GM19193 (cell line): ENCODE measurements around the gene CRYGD.

Source experiments
- POLR2A ChIP-seq: IDR thresholded peaks from 4 replicates; pipeline ENCODE4 v1.6.1; 2011; ENCODE audit not compliant: insufficient read depth, insufficient read length; ENCODE audit errors: extremely low read depth

CRYGD gene

DNA sequence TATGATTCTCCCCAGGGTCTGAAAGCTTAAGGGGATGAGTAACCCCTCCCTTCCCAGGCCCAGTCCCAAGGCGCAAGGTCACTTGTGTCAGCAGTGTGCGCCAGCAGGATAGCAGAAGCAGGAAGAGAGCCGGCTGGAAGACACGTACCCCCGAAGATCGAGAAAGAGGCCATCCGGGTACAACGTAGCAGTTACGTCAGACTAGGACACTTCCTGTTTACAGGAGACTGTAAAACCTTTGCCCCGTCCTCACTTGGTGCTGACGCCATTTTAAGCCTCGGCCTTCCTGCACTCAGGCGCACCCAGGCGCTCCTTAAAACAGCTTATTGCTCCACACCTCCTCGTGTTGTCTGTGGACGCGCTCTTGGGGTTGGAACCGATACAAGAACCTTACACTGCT is 15.1 kb upstream of the CRYGD start:
- TF ChIP-seq POLR2A: no peak

DNA sequence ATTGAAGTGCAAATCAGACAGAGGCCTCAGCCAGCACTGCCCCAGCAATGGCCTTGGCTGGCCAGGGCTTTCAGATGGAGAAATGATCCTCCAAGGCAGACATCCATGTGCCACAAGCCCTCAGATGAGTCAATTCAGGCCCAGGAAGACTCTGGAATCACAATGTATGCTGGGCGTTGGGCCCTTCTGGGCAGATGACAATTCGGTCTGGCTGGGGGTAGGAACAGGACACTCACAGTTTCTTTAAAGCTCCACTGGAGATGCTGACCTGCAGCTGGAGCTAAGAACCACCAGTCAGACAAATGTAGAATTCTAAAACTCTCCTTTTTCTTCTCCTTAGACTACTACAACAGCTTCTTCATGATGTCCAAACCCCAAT is 12.4 kb upstream of the CRYGD start:
- TF ChIP-seq POLR2A: no peak

DNA sequence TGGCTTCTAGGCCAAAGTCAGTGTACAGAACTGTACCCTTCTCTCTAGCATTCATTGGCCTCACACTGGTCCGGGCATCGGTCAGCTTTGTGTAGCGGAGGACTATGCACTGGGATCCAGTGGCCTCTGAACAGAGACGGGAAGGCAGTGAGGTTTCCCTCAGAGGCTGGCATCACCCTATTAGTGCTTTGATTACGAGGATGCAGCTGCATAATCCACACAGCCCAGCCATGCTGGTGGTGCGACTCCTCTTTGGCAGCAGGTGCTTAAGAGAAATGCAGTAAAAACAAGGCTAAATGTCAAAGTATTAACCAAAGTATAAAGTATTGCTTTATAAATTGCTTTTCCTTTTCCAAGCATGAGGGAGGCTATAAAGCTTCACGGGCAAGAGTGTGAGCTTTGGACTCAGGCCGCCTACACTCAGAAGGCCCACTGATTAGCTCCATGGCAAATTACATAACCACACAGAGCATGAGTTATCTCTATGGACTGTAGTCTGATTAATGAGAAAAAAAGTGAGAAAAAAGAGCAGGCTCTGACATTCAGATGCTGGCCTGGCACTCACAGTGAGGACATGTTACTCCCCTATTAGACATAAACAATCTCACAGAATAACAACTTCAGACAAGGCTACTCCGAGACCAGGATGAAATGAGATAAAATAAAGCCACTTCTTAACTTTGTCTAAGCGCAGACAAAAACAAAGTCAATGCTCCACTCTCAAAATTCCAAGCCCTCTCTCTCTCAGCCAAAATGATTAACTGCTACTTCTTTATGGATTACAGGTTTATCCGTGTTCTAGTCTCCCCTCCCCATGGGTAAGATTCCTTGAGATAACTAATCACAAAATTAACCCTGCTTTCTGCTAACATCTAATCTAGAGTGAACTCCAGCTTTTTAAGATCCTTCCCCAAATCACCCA is 11.7 kb upstream of the CRYGD start:
- no peak for TF ChIP-seq POLR2A

DNA sequence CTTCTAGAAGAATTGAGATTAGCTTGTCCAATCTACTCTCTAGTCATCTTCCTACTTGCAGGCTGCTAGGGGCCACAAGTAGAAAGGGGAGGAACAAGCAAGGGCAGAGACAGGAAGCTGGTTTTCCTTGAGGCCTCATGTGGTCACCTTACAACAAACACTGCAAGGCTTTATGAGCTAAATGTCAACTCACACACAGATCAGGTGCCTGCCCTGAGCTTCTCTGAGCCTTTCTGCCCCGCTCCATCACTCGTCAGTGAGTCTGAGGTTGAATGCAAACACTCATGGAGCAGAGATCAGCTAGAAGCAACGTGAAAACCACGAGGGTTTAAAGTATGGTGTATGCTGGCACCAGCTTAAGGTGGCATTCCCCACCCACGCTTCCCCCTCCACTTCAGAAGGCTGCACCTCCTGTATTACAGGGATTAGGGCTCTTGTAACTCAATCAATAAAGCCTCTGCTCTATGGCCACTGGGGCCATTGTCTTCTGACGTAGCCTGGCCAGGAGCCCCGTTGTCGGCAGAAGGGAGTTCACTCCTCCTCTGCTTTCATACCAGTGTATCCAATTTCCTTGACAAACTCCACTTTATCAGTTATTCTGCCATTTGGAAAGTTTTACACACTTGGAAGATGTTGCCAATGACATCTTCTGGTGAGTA is 10.7 kb upstream of the CRYGD start:
- no peak for TF ChIP-seq POLR2A

DNA sequence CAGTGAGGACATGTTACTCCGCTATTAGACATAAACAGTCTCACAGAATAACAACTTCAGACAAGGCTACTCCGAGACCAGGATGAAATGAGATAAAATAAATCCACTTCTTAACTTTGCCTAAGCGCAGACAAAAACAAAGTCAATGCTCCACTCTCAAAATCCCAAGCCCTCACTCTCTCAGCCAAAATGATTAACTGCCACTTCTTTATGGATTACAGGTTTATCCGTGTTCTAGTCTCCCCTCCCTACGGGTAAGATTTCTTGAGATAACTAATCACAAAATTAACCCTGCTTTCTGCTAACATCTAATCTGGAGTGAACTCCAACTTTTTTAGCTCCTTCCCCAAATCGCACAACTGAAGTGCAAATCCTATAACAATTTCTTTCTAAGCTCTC is 6.4 kb upstream of the CRYGD start:
- TF ChIP-seq POLR2A: no peak

DNA sequence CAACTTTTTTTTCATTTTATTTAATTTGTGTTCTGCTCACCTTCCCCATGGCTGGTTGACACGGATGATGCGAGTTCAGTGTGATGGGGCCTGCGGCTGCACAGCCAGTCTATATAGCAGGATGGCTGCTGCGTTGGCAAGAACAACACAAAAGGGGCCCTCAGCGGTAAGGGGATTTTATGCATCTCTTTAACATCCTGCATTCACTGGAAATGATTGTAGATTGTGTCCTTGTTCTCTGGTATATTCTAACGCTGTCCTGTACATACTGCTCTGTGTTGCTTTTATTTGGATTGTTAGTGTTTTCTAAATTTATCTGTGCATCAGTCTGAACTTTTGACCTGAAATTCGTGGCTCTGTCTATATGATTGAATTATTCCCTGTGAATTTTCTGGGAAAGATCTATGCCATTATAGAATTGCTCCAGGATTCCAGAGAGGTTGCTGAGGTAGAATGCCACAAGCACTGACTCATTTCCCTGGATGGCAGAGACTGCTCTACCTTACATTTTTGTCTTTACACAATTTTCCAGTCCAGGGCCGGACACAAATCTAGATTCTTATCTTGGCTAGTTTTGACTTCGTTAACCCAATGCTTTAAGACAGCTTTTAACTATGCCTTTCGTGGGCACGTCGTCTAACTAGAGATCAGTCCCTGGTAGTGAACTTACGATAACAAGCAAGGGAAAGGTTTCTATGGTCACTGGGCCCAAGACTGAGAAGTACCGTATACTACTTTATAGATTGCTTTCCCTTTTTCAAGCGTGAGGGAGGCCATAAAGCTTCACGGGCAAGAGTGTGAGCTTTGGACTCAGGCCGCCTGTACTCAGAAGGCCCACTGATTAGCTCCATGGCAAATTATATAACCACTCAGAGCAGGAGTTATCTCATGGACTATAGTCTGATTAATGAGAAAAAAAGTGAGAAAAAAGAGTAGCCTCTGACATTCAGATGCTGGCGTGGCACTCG is 5.7 kb upstream of the CRYGD start, which contains the start of gene CRYGC:
Gene CRYGC (minus strand): TSS at position 85 of the 968 bp plus-strand sequence. CDS start 36 bp downstream, at position 49.
- TF ChIP-seq POLR2A: no peak

DNA sequence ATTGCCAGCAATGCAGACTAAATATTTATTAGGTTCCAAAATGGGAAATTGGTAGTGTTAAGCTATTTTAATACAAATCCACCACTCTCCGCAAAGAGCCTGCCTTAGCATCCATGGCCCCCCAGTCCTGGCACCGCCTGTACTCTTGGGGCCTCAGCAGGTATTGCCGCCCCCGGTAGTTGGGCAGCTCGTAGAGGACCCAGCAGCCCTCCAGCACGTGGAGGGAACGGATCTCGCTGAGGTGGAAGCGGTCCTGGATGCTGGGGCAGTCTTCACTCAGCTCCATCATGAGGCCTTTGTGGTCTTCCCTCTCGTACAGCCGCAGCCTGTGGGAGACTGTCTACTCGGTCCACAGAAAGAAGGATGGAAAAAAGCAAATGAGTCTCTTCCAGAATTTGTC is 3.8 kb upstream of the CRYGD start:
- TF ChIP-seq POLR2A: no peak

DNA sequence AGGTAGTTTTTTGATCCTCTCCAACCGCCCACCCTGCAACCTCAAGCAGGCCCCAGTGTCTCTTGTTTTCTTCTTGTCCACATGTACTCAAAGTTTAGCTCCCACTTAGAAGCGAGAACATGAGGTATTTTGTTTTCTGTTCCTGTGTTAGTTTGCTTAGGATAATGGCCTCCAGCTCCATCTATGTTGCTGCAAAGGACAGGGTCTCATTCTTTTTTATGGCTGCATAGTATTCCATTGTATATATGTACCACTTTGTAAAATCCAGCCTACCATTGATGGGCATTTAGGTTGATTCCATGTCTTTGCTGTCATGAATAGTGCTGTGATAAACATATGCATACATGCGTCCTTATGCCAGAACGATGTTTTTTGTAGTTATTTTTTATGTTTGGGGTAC is 2.8 kb upstream of the CRYGD start:
- no peak for TF ChIP-seq POLR2A

DNA sequence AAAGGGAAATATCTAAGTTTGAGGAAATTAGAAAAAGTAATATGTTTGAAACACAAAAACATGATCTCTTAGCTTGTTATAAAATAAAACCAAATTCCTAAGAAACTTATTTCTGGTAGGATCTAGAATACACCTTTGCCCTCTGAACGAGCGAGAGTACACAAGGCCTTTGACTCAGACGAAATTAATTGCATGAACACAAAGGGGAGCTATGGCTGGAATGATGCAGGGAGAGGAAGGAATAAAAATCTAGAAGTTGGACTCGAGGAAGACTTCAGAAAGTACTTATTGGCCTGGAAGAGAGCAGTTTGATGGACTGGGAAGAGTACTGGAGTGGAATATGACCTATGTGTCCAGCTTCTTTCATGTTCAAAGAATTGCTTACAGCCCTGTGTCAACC is 927 bp upstream of the CRYGD start:
- no peak for TF ChIP-seq POLR2A

DNA sequence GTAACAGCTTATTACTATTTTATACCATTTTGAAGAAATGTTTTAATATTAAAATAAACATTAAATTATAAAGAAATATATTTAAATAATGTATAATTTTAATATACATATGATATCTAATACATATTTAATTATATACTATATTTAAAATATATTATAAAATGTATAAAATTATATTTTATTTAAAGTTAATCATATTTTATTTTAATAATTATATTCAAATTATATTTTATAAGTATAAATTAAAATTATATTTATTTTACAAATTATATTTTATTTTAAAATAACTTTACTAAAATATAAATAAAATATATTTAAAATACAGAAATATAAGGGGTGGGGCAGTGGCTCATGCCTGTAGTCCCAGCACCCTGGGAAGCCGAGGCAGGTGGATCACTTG is 2.1 kb downstream of the CRYGD start:
- no peak for TF ChIP-seq POLR2A

DNA sequence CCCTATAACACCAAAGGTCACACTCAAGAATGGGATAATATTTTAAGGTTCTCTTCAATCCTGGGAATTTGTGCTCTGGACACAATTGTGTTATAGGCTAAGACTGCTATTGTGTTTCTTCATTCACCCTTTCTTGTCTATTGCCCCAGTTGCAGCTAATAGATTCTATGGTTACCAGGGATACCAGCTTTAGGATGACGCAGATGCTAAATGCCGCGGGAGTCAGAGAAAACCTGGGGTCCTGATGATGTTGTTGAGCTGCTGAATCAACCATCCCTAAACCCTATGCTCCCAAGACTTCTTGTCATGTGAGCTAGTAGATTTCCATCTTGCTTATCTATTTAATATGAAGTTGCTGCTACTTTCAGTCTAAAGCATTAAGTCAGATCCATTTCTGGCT is 5.4 kb downstream of the CRYGD start:
- TF ChIP-seq POLR2A: no peak

DNA sequence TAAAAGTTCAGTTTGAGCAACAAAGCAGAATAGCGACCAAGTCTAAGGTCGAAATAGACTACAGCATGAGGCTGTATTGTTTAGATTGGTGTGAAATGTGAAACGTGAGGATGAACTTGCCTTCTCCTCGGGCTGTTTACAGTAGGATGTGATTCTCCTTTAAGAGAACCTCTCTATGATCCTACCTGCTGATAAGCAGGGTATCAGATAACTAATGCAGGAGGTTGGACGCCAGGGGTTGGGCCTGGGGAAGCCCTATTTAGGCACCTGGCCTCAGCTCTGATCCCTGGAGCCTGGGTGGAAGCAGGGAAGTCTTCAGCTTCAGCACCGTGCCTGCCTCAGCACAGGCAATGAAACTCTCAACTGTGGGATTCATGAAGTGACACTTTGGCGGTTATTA is 11.4 kb downstream of the CRYGD start:
- TF ChIP-seq POLR2A: no peak

DNA sequence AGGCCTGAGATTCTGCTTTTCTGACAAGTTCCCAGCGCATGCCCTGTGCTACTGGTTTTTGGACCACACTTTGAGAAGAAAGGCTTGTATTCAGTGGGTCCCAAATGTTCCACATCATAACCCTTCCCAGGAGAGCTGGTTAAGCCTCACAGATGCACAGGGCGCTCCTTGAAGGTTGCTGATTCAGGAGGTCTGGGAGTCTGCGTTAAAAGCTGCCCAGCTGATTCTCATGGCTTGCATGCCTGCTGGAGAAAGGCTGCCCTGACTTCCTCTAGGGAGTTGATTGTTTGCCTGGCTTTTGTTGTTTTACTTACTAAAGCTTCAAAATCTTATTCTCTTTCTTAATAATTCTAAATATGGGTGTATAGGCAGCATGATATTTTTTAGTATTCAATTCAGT is 20.7 kb downstream of the CRYGD start:
- no peak for TF ChIP-seq POLR2A

DNA sequence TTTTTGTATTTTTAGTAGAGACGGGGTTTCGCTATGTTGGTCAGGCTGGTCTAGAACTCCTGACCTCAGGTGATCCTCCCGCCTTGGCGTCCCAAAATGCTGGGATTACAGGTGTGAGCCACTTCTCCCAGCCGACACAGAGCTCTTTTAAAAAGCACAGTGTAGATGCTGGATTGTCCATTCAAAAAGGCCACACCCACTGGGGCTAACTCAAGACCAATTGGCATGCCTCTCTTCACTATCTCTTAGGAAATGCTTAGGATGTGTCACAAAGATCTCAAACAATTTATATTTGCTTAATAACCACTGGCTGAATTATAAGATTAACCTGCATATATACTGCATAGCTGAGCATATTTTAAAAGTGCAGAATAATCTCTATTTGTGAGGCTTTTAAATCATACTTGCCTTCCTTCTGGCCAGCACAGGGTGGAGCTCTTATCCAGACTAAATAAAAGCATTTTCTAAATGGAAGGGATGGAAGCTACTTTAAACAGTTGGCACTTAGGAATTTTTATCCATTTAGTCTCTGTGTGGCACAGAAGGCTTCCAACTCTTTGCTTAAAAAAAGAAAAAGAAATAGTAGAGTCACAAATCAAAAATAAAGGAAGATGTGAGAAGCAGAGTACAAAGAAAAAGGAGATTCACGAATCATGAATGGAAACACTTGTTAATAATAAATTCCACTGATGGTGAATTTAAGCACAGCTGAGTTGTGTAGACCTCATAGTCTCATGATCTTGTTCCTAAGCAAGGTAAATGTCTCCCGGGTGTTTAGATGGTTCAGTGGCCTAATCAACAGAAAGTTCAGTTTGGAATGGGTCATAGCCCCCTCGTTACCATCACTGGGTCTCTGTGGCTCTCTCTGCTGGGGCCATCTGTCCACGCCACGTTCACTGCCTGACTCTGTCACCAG is 22.4 kb downstream of the CRYGD start:
- no peak for TF ChIP-seq POLR2A
